Epithelial cell of prostate (primary cell): ENCODE measurements around the gene COL20A1.

Experiments
- DNase-seq: peaks from one replicate; pipeline ENCODE4 v3.0.0-alpha.2; 2011; ENCODE audit warnings: low read depth, low spot score
- H3K27ac ChIP-seq: fragments of 450-650 bp; 2 replicates; pipeline ENCODE4 v1.5.1; 2017; ENCODE audit warnings: mild to moderate bottlenecking

COL20A1 gene

DNA sequence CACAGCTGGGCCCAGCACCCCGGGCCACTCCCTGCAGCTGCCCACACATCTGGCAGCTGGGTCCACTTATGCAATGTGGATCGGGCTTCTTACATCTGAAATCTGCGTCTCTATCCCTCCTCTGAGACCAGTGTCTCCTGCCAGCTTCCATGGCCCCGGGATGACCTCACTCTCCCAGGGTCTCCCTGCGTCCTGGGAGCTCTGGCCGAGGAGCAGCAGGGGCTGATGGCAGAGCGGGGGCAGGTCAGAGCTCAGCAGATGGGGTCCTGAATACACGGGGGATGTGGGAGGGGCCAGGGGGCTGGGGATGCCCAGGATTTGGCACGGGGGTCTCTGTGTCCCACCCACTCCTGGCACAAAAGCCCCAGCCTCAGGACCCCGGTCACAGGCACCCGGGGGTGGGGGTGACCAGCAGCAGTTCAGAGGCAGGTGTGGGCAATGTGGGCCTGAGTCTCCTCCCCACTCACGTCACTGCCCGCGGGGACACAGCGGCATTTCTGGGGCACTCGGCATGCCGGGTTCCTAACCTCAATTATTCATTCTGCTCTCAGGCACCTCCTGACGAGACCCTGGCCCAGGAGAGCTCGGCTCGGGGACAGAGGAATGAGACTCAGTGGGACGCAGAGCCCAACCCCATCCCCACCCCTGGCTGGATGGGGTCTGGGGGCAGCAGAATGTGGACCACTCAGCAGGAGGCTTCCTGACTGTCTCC is 51.8 kb downstream of the COL20A1 start:
- DNase-seq: no peak
- no peak overlapping the region for H3K27ac ChIP-seq

DNA sequence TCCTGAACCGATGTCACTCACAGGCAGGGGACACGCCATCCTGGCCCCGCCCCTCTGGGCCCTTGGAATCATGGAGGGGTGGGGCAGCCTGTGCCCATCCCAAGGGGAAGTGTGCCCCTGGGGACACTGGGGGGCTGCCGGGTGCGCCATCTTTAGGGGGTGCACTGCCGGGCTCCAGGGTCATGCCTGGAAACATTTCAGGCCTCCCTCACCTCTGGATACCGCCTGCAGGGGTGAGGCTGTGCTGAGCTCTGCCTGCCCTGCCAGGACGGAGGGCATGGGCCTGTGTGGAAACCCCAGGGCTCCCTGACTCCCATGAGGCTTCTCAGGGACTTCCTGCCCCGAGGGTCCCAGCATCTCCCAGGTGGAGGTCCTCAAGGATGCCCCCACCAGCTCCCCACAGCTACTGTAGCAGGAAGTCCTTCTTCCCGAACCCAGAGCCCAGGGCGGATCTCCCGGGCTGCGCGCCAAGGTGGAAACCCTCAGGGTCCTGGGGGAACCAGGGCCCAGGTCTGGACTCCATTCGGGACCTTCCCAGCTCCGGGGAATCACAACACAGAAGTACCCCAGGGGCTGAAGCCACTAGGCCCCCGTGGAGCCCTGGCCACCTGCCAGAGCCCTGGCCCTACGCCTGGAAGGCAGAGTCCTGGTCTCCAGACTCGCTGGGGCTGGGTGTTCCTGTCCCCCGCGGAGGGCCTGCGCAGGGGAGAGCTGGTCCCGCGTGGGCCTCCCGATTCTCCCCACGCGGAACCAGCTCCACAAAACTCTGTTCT is 52.5 kb downstream of the COL20A1 start:
- DNase-seq: no peak
- H3K27ac ChIP-seq: no peak overlapping the region

DNA sequence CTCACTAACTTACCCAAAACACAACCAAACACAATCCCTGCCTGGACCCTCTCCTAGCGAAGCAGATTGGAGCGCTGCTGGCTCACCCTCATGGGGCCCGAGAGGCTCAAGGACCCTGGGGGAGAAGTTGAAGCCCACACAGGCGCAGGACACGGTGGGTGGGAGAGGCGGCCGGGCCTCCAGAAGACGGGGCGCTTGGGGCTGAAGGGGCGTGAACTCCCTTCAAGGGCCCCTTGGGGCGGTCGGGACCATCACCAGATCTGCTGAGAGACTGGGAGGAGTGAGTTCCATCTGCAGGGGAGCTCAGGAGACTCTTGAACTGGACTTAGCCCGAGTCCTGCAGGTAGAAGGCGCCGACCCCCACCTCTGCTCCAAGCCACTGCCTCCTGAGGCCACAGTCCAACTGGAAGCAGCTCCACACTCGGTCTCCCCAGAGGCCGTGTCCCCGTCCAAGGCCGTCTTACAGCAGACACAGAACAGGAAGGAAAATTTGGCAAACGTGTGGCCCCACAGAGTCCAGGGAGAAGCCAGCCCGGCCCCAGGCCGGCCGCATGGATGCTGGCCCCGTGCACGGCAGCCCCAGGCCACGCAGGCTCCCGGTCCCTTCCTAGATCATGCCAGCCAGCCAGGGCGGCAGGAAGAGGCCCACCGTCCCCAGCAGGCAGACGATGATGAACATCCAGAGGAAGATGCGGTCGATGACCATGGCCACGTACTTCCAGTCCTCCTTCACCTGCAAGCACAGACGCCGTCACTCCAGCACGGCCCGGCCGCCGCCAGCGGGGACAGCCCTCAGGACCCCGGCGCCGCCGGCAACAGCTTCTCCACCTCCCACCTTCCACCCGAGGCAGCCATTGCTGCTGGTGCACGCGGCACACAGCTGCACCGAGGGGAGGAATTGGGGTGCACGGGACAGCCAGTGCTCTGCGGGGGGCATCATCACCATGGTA is 53.4 kb downstream of the COL20A1 start:
- DNase-seq: no peak
- no peak overlapping the region for H3K27ac ChIP-seq

- DNase-seq: no peak
Measured at GRCh38 chr20:63347081-63347741, 54.2 kb downstream of the COL20A1 start.

DNA sequence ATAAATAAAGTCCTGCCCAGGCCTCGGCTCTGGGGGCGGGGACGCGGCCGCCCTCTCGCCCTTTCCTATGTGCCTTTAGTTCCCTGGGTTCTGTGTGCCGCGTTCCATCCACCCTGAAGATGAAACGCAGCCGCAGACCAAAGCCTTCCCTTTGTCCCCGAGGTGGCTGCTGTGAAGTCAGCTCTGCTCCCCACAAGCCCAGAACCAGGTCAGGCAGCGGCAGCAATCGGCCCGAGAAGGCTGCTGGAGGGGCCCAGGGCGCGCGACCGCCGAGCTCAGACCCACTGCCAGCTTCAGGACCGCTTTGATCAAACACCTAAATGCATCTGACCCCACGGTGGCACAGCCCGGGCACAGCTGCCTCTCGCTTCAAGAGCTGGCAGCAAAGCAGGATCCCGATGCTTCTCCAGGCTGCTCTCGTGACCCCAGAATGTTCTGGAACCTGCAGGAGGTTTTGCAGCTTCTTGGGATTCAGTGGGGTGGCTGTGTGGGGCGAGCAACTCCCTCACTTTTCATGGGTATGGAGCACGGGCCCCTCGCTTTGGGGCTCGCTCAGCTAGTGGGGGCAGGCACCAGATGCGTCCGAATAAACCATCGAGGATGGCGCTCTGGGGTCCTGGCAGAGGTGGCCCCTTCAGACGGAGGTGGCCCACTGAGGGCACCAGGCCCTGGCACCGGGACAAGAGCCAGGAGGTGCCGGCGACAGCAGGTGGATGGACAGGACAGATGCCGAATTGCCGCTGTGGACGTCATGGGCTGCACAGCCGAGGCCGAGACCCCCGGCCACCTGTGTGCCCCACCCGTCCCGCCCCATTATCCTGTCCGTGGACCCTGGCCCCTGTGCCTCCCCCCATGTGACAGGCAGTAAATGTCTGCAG is 55.2 kb downstream of the COL20A1 start:
- no peak for DNase-seq
- H3K27ac ChIP-seq: no peak overlapping the region

More at GRCh38 chr20:63347081-63347741, 54.2 kb downstream of the COL20A1 start:
- H3K27ac ChIP-seq: no peak overlapping the region

DNA sequence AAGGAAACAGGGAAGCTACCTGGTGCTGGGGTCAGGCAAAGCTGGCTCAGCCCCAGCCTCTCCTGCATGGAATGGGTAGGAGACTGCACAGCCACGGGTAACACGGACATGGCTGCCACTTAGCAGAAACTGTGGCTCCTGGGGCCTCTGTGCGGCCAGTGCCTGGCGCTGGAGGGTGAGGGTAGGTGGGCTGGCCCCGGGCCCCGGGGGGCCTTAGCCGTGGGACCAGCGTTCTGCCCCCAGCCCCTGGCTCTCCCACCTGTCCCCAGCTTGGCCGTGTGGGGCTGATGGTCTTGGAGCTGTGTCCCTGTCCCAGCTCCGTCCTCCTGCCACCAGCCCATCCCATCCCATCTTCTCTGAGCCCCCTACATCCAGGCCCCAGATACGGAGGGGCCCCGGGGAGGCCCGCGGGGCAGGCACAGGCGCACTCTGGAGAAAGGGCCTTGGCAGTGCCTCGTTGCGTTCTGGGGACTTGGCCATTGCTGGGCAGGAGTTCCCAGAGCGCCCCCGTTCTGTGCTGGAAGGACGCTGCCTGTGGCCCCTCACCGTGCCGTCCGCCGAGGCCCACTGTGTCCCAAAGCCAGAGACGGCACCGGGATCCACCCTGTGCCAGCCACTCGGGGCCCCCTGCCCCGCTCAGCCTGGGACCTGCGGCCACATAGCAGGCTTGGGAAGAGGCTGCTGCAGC is 56.0 kb downstream of the COL20A1 start:
- no peak for DNase-seq
- H3K27ac ChIP-seq: no peak overlapping the region

GRCh38 chr20:63349516-63349895 is 56.5 kb downstream of the COL20A1 start:
- DNase-seq: no peak
- no peak overlapping the region for H3K27ac ChIP-seq

- DNase-seq: no peak
- H3K27ac ChIP-seq: no peak overlapping the region
Measured at GRCh38 chr20:63350196-63350595, 57.2 kb downstream of the COL20A1 start.

GRCh38 chr20:63350597-63351325 is 57.8 kb downstream of the COL20A1 start:
- no peak overlapping the region for H3K27ac ChIP-seq
- DNase-seq: no peak

DNA sequence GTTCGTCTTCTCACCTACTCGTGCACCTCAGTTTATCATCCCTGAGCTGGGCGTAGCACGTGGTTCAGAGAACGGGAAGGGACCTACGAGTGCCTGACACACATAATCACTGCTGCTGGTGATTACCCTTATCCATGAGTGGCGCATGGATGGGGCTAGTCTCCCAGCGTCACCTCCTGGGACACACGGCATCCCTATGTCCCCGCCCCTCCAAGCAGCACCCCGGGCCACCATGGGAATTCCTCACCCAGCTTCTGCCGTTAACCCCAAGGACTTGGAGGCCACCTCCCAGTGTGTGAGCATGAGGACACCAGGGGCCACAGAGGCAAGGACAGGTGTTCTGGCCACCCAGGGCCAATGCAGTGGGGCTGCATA is 58.3 kb downstream of the COL20A1 start:
- H3K27ac ChIP-seq: no peak overlapping the region
- no peak for DNase-seq

DNA sequence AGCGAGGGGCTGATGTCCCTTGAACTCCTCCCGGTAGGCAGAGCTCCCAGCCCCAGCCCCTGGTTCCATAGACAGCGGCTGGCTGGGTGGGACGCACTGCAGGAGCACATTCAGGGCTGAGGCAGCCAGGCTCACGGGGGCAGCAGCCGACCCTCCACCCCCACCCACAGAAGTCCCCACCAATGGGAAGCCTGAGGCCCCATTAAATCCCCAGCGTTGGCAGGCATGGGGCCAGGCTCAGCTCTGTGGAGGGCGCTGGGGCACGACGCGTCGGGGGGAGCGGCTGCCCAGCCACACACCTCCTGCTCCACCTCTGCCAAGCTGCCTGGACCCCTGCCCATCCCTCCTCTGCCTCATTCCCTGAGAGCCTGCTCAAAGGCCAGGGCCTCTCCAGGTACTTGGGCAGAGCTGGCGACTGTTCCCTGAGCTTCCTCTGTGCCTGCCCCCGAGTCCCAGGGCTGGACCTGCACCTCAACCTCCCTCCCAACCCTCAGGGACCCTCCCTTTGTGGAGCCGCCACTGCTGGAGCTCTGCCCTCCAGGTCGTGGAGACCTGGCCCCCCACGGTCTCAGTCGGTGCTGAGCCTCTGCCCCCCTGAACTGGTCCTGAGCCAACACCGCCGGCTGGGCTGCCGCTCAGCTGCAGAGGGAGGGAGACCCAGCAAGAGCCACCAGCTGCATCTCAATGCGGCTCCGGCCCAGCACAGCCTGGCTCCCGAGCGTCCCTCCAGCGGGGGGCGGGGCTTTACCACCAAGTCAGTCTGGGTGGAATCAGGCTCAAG is 59.0 kb downstream of the COL20A1 start:
- no peak overlapping the region for H3K27ac ChIP-seq
- no peak for DNase-seq

DNA sequence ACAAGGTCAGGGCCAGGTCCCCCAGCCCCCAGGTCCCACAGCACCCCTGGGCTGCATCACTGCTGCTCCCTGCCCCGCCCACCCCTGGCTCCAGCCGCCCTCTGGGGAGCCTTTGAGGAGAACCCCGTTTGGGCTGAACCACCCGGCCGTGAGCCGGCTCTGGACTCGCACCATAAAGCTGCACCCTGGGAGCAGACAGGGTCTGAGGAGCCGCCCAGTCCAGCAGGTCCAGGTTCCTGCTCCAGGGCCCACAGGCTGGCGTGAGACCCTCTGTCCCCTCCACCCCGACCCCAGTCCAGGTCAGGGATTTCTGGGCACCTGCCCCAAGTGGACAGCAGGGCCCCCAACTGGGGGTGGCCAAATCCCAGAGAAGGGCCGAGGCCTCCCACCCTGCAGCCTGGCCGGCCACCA is 59.8 kb downstream of the COL20A1 start:
- H3K27ac ChIP-seq: no peak overlapping the region
- DNase-seq: no peak

GRCh38 chr20:63354636-63355350 is 61.8 kb downstream of the COL20A1 start:
- DNase-seq: no peak
- H3K27ac ChIP-seq: no peak overlapping the region

- no peak for DNase-seq
- no peak overlapping the region for H3K27ac ChIP-seq
Measured at GRCh38 chr20:63355781-63356295, 62.9 kb downstream of the COL20A1 start.

DNA sequence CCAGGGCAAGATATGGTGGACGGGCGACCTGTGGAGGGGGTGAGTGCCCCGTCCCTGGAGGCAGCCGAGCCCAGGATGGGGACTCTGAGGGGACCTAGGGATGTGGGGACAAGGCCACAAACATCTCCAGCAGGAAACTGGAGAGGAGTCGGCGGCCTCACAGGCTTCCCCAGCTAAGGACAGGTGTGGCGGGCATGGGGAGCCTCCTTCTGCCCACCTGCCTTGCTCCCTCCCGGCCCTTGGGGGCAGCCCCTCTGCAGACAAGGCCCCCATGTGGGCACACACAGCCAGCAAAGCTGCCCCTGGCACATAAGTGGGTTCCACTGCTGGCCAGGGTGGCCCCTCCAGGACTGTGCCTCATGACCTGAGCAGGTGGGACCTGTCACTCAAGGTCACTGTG is 63.5 kb downstream of the COL20A1 start:
- no peak overlapping the region for H3K27ac ChIP-seq
- DNase-seq: no peak
